HEK293 (cell line): ENCODE results near the gene ZCCHC10.
A peak's percentile ranks its signal among the peaks of the same experiment; 100 is the strongest.
"Not testable (repeated sequence)": the region's sequence is repeated elsewhere in the genome, so short reads cannot be mapped to it uniquely, and the experiment has no call there.

Experiments used
- CTCF ChIA-PET: fragments of 350-600 bp; formaldehyde crosslinking; extraction: SDS; loops from one replicate; lab custom pipeline; 2021; ENCODE audit warnings: antibody characterized with exemption; lab: Yijun Ruan, JAX
- POLR2A ChIA-PET: fragments of 300-600 bp; formaldehyde crosslinking; extraction: SDS; loops from one replicate; lab custom pipeline; 2020; ENCODE audit warnings: antibody characterized with exemption, inconsistent platforms; lab: Yijun Ruan, JAX
- H3K27ac ChIP-seq: fragments of 200-500 bp; sonication (Bioruptor generic); 2 replicates; pipeline ENCODE4 v1.5.1; 2014; ENCODE audit warnings: low read depth, low read length, control low read depth, inconsistent platforms; ENCODE audit errors: extremely low read depth
- H3K36me3 ChIP-seq, 2 experiments: fragments of 200-500 bp in 1 of 2; sonication (Bioruptor generic) in 1 of 2; 1 replicate in 1 of 2; 2 replicates in 1 of 2; pipeline ENCODE4 v1.5.1; 2014 to 2017; ENCODE audit warnings: inconsistent platforms in 2 of 2, low read length in 2 of 2; ENCODE audit not compliant: control insufficient read depth in 2 of 2, insufficient read depth in 1 of 2
- H3K4me1 ChIP-seq: fragments of 200-500 bp; sonication (Bioruptor generic); 2 replicates; pipeline ENCODE4 v1.5.1; 2014; ENCODE audit warnings: mild to moderate bottlenecking, low read length, inconsistent platforms; ENCODE audit not compliant: control insufficient read depth, insufficient read depth
- H3K4me3 ChIP-seq: 2 replicates; pipeline ENCODE4 v1.5.1; 2011; ENCODE audit warnings: low read depth, mild to moderate bottlenecking, control low read depth, low read length, moderate library complexity
- H3K9me3 ChIP-seq: fragments of 200-500 bp; sonication (Bioruptor generic); 2 replicates; pipeline ENCODE4 v1.5.1; 2014; ENCODE audit warnings: low read depth, low read length, inconsistent platforms; ENCODE audit not compliant: control insufficient read depth, insufficient read depth
- FEZF1 ChIP-seq: fragments of 450-650 bp; formaldehyde crosslinking; IDR thresholded peaks from 2 replicates; pipeline ENCODE4 v1.5.1; 2016; ENCODE audit warnings: missing biosample characterization, missing genetic modification characterization
- GLI2 ChIP-seq: fragments of 450-650 bp; formaldehyde crosslinking; IDR thresholded peaks from 2 replicates; pipeline ENCODE4; 2017; ENCODE audit warnings: missing biosample characterization, missing genetic modification characterization, low read depth, borderline replicate concordance
- KLF10 ChIP-seq: fragments of 450-650 bp; IDR thresholded peaks from 2 replicates; pipeline ENCODE4 v1.5.1; 2018; ENCODE audit warnings: missing biosample characterization, mild to moderate bottlenecking, missing genetic modification characterization
- SCRT1 ChIP-seq: fragments of 450-650 bp; formaldehyde crosslinking; IDR thresholded peaks from 2 replicates; pipeline ENCODE4 v1.5.1; 2016; ENCODE audit warnings: missing biosample characterization, missing genetic modification characterization, borderline replicate concordance
- ZNF114 ChIP-seq: fragments of 450-650 bp; formaldehyde crosslinking; IDR thresholded peaks from 2 replicates; pipeline ENCODE4 v1.5.0; 2017; ENCODE audit warnings: missing biosample characterization, missing genetic modification characterization
- ZNF138 ChIP-seq: fragments of 450-650 bp; formaldehyde crosslinking; IDR thresholded peaks from 2 replicates; pipeline ENCODE4 v1.5.1; 2016; ENCODE audit warnings: missing biosample characterization, missing genetic modification characterization, borderline replicate concordance
- ZNF335 ChIP-seq: fragments of 450-650 bp; formaldehyde crosslinking; conservative IDR thresholded peaks from 2 replicates; pipeline ENCODE4 v1.5.1; 2016; ENCODE audit warnings: missing biosample characterization, missing genetic modification characterization
- ZNF544 ChIP-seq: fragments of 450-650 bp; formaldehyde crosslinking; IDR thresholded peaks from 2 replicates; pipeline ENCODE4 v1.5.0; 2017; ENCODE audit warnings: missing biosample characterization, missing genetic modification characterization
- ZNF549 ChIP-seq: fragments of 450-650 bp; IDR thresholded peaks from 2 replicates; pipeline ENCODE4 v1.5.1; 2018; ENCODE audit warnings: missing biosample characterization, missing genetic modification characterization, mild to moderate bottlenecking, inconsistent platforms, moderate library complexity
- ZNF843 ChIP-seq: fragments of 450-650 bp; formaldehyde crosslinking; IDR thresholded peaks from 2 replicates; pipeline ENCODE4 v1.5.1; 2016; ENCODE audit warnings: missing biosample characterization, missing genetic modification characterization
- TF ChIP-seq, protein P1 (sequence below): fragments of 450-650 bp; formaldehyde crosslinking; IDR thresholded peaks from 2 replicates; pipeline ENCODE4 v1.5.1; 2016; ENCODE audit warnings: missing biosample characterization, missing genetic modification characterization
- TF ChIP-seq, protein P2 (sequence below): fragments of 450-650 bp; formaldehyde crosslinking; IDR thresholded peaks from 2 replicates; pipeline ENCODE4 v1.5.1; 2017; ENCODE audit warnings: missing biosample characterization, missing genetic modification characterization
- TF ChIP-seq, protein P3 (sequence below): fragments of 450-650 bp; IDR thresholded peaks from 2 replicates; pipeline ENCODE4 v1.5.1; 2018; ENCODE audit warnings: missing biosample characterization, mild to moderate bottlenecking, missing genetic modification characterization
- TF ChIP-seq, protein P4 (sequence below): fragments of 450-650 bp; formaldehyde crosslinking; IDR thresholded peaks from 2 replicates; pipeline ENCODE4 v1.5.1; 2016; ENCODE audit warnings: missing biosample characterization, missing genetic modification characterization

Gene ZCCHC10

DNA sequence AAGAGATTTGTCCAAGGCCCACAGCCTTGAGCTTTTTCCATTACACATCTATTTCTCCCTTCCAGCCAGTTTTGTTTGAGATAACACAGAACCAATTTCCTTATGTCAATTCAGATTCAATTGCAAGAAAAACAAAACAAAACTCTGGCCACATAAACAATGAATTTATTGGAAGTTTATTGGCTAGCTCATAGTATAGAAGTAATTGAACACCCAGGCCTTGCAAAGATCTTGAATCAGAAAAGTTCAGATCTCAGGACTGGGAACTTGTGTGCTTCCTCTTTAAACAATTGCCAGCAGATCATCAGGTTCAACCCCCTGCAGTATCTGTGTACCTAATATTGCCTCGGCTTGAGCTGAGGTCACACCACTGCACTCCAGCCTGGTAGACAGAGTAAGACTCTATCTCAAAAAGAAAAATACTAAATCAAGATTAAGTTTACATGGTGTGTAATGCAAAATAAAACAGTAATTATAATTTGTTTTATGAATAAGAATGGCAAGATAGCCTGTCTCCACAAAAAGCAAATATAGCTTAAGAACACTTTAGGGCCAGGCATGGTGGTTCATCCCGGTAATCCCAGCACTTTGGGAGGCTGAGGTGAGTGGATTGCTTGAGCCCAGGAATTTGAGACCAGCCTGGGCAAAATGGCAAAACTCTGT lies 4.1 kb upstream of the ZCCHC10 start (continued):
- TF ChIP-seq, protein P1, sequence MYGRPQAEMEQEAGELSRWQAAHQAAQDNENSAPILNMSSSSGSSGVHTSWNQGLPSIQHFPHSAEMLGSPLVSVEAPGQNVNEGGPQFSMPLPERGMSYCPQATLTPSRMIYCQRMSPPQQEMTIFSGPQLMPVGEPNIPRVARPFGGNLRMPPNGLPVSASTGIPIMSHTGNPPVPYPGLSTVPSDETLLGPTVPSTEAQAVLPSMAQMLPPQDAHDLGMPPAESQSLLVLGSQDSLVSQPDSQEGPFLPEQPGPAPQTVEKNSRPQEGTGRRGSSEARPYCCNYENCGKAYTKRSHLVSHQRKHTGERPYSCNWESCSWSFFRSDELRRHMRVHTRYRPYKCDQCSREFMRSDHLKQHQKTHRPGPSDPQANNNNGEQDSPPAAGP (tag by site-specific recombination), result no peak
- TF ChIP-seq, protein P2, sequence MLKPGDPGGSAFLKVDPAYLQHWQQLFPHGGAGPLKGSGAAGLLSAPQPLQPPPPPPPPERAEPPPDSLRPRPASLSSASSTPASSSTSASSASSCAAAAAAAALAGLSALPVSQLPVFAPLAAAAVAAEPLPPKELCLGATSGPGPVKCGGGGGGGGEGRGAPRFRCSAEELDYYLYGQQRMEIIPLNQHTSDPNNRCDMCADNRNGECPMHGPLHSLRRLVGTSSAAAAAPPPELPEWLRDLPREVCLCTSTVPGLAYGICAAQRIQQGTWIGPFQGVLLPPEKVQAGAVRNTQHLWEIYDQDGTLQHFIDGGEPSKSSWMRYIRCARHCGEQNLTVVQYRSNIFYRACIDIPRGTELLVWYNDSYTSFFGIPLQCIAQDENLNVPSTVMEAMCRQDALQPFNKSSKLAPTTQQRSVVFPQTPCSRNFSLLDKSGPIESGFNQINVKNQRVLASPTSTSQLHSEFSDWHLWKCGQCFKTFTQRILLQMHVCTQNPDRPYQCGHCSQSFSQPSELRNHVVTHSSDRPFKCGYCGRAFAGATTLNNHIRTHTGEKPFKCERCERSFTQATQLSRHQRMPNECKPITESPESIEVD (tag by site-specific recombination), result peak; percentile 88
- TF ChIP-seq SCRT1 (peak; percentile 79), ZNF138 (tag by site-specific recombination) (no peak), ZNF335 (peak; percentile 26; the same call in 1 of the 2 replicates), FEZF1 (tag by site-specific recombination) (peak; percentile 35; the same call in 1 of the 2 replicates), ZNF843 (tag by site-specific recombination) (peak; percentile 77; the same call in 1 of the 2 replicates), ZNF549 (tag by site-specific recombination) (no peak), ZNF114 (tag by site-specific recombination) (no peak)
- TF ChIP-seq, protein P3, sequence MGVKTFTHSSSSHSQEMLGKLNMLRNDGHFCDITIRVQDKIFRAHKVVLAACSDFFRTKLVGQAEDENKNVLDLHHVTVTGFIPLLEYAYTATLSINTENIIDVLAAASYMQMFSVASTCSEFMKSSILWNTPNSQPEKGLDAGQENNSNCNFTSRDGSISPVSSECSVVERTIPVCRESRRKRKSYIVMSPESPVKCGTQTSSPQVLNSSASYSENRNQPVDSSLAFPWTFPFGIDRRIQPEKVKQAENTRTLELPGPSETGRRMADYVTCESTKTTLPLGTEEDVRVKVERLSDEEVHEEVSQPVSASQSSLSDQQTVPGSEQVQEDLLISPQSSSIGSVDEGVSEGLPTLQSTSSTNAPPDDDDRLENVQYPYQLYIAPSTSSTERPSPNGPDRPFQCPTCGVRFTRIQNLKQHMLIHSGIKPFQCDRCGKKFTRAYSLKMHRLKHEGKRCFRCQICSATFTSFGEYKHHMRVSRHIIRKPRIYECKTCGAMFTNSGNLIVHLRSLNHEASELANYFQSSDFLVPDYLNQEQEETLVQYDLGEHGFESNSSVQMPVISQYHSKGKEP, result peak; percentile 51; the same call in 1 of the 2 replicates
- TF ChIP-seq, all 188 proteins: peak for 14

DNA sequence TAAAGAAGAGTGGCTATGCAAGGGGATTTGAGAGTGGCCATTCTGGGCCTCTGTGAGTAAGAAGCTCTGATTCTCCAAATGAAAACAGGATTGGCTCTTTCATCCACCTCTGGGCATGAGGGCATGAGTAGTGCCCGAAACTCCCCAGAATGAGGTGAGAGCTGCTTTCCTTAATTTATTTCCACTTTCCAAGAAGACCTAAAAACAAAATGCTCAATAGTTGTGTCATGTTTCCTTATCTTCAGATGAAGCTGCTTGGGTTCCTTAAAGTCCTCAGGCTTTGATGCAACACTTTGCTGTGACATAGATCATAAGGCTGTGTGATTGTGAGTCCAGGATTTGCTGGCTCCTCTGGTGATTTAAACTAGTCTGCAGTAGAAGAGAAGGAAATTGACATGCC lies 3.1 kb upstream of the ZCCHC10 start:
- ChIA-PET POLR2A (no interaction called here), CTCF (no interaction called here)
- H3K9me3 ChIP-seq, result no peaks in the 10 kb centered on the region
- H3K36me3 ChIP-seq, result no peaks in the 10 kb centered on the region
- peak overlapping the region; percentile 56; the same call in 1 of the 2 replicates for H3K27ac ChIP-seq
- no peak for TF ChIP-seq GLI2 (tag by site-specific recombination)
- TF ChIP-seq, protein P4, sequence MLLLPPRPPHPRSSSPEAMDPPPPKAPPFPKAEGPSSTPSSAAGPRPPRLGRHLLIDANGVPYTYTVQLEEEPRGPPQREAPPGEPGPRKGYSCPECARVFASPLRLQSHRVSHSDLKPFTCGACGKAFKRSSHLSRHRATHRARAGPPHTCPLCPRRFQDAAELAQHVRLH (tag by site-specific recombination), result no peak
- TF ChIP-seq KLF10 (tag by site-specific recombination), result no peak
- no peak overlapping the region for H3K4me3 ChIP-seq
- H3K4me1 ChIP-seq, result peaks cover 12% of the 10 kb centered on the region

DNA sequence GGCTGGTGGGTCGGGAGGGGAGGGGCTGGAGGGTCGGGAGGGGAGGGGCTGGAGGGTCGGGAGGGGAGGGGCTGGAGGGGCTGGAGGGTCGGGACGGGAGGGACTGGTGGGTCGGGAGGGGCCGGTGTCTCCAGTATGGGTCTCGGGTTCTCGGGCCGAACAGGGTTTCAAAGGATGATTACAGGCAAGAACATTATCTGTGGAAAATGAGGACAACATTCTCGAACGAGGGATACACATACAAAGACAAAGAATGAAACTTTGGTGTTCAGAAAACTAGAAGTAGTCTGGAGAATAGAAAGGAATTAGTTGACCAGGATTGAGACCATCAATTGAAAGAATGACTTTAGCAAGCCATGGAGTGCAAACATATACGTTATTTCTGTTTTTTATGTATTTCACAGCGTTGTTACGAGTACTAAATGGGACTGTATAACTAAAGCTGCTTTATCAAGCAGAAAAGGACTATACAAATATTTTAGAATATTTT lies 360 bp upstream of the ZCCHC10 start:
- ChIA-PET POLR2A (interaction anchor here (2.3 kb wide), 1 partner anchor 25 kb away, joined by 8 read pairs; the partner anchor contains the start of gene HSPA4), CTCF (interaction anchor here (0.6 to 0.7 kb wide), 2 partner anchors 40 to 116 kb away, joined by 7 read pairs; no protein-coding TSS in a partner anchor)
- TF ChIP-seq, protein P2 (tag by site-specific recombination), result peak; percentile 15; the same call in 1 of the 2 replicates
- no peak for TF ChIP-seq ZNF544 (tag by site-specific recombination)
- H3K27ac ChIP-seq, result no peak overlapping the region
- H3K4me3 ChIP-seq, result peak overlapping the region; percentile 37
- peaks cover 6 to 10% of the 10 kb centered on the region in 2 experiments; a peak in 2 of 3 replicates for H3K36me3 ChIP-seq
- H3K9me3 ChIP-seq, result no peaks in the 10 kb centered on the region
- peaks cover 10% of the 10 kb centered on the region for H3K4me1 ChIP-seq

DNA sequence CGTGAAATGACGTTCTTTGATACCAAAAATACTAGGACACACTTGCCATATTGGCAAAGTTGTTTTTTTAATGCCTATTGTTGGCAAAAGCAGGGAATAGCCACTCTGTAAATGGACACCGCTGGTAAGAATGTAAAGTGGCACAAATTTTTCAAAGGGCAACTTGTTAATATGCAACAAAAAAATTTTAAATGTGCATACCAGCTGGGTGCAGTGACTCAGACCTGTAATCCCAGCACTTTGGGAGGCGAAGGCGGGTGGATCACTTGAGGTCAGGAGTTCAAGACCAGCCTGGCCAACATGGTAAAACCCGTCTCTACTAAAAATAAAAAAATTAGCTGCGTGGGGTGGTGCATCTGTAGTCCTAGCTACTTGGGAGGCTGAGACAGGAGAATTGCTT lies 6.9 kb downstream of the ZCCHC10 start:
- peaks cover 27 to 38% of the 10 kb centered on the region in 2 experiments; a peak in 2 of 3 replicates for H3K36me3 ChIP-seq
- H3K9me3 ChIP-seq, CTCF ChIA-PET, POLR2A ChIA-PET, H3K4me1 ChIP-seq, H3K4me3 ChIP-seq, H3K27ac ChIP-seq: not testable (repeated sequence)
